Hepatocyte (in vitro differentiated cells): ENCODE measurements around the gene SESN1.

Experiments used
- CTCF ChIP-seq: fragments of 200-600 bp; sonication (generic); IDR thresholded peaks from 2 replicates; pipeline ENCODE4 v1.5.1; 2016; ENCODE audit warnings: antibody characterized with exemption, mild to moderate bottlenecking; ENCODE audit not compliant: poor library complexity
- EZH2 ChIP-seq: fragments of 200-600 bp; sonication (generic); IDR thresholded peaks from 2 replicates; pipeline ENCODE4 v1.6.1; 2016; ENCODE audit warnings: antibody characterized with exemption, mild to moderate bottlenecking, borderline replicate concordance

GRCh38 chr6:108955329-108955949 lies 139.2 kb downstream of the SESN1 start:
- TF ChIP-seq EZH2 = no peak
- TF ChIP-seq CTCF = no peak
